Pancreas (tissue), 10 donors: ENCODE data around the gene ITPKB. TPM values are rescaled to one million over a fixed set of nuclear protein-coding genes. Genes with fewer than 3 reads are reported as not detected.

Source experiments
- ATAC-seq, 4 donors: fragments of 200-7000 bp; cut with Tn5 transposase; one replicate each; pipeline versions ENCODE4 v1.8.0 to v1.9.1; 2020; ENCODE audit warnings: mild to moderate bottlenecking in 4 of 4, moderate library complexity in 4 of 4
- DNase-seq, 6 donors: peaks; one replicate each; pipeline ENCODE4 v3.0.0-alpha.2; 2020
- FAIRE-seq: peaks from 2 replicates; lab custom pipeline; 2012; peaks lifted over from hg19 to GRCh38; lab: Jason Lieb, UNC
- H3K27ac ChIP-seq, 4 donors: fragments of 200-600 bp; sonication (generic); 1 replicate in 3 of 4; 2 replicates in 1 of 4; pipeline versions ENCODE4 v1.5.0 to v1.8.0; 2020
- H3K27me3 ChIP-seq, 4 donors: fragments of 200-600 bp; one replicate each; pipeline ENCODE4 v1.8.0; 2021
- H3K36me3 ChIP-seq, 3 donors: fragments of 200-600 bp; sonication (generic) in 1 of 3; one replicate each; pipeline versions ENCODE4 v1.5.0 to v1.8.0; 2020 to 2021
- H3K4me1 ChIP-seq, 3 donors: fragments of 200-600 bp; one replicate each; pipeline ENCODE4 v1.8.0; 2021
- H3K4me3 ChIP-seq, 4 donors: fragments of 200-600 bp; sonication (generic) in 2 of 4; one replicate each; pipeline versions ENCODE4 v1.5.0 to v1.8.0; 2020 to 2021
- H3K9me3 ChIP-seq, 4 donors: fragments of 200-600 bp; one replicate each; pipeline ENCODE4 v1.8.0; 2021
- CTCF ChIP-seq, 4 donors: fragments of 200-600 bp; sonication (generic) in 3 of 4; IDR thresholded peaks; one replicate each; pipeline versions ENCODE4 v1.5.0 to v1.8.0; 2021; ENCODE audit warnings: antibody characterized with exemption in 4 of 4
- WGBS, 2 donors: extraction: QIAGEN DNeasy Blood & Tissue Kit; methylation state at CpG; one replicate each; pipeline ENCODE4 v1.1.7; 2013; 5-methylcytosine and 5-hydroxymethylcytosine counted together
- intact Hi-C, 3 donors: fragments of 100-400 bp; cut with DNase I; formaldehyde crosslinking; loops; one replicate each; pipeline versions ENCODE4 v1.11.1 to v1.14.2; 2022
- polyA plus RNA-seq, 2 donors: library from polyadenylated mRNA; stranded (reverse); fragments of 200-250 nt; gene quantifications; one replicate each; pipeline ENCODE4 v1.2.3, GENCODE V29; 2013
- total RNA-seq, 6 donors: library from RNA; stranded (reverse); fragmentation: NEBNext Ultra II Directional in 4 of 6; extraction: Animal tissue kit (Norgen Biotek cat#: 25700) in 4 of 6; gene quantifications; one replicate each; pipeline versions ENCODE4 v1.2.1 to v1.2.4, GENCODE V29; 2021 to 2023
- donor health status: healthy with polysubstance abuse.
- donor health status: DM: no; HTN: no; CAD: no; lungs with moderate emphysema.
- donor health status: DM: no; HTN: no; CAD: no.
- donor health status: control.
- donor health status: control.
- donor health status: Bipolar disorder and iron deficiency.
- donor health status: DM: yes; HTN: yes; CAD: no.
- donor health status: DM: no; HTN: no; CAD: no.
- donor health status: DM: no; HTN: no; CAD: no.
- donor health status: DM: yes; HTN: yes; CAD: no.

The ITPKB gene
- total and polyA plus RNA-seq, 8 donors: 3.8 to 13.9 (median 5.5) TPM

GRCh38 chr1:226736001-226736907 lies 2.8 kb downstream of the ITPKB start:
- ATAC-seq: no peak
- intact Hi-C loops: no loop called here
- Histone ChIP-seq H3K4me3 (peak overlapping the region in 2 of 4 donors; percentile 69 to 87), H3K27ac (no peak overlapping the region), H3K36me3 (no peaks in the 10 kb centered on the region), H3K9me3 (no peaks in the 10 kb centered on the region), H3K4me1 (peaks cover 0 to 17% (median 6%) of the 10 kb centered on the region in 3 donors), H3K27me3 (no peaks in the 10 kb centered on the region)
- peak in 2 of 6 donors; percentile 34 to 66 for DNase-seq
- no peak for FAIRE-seq
- WGBS, 2 donors: 83 to 86% methylated on average over 39 of the region's 39 CpGs
- no peak for TF ChIP-seq CTCF (IDR thresholded peaks at IDR 0.05)

GRCh38 chr1:226735576-226735975 lies 3.5 kb downstream of the ITPKB start:
- WGBS, 2 donors: 77 to 82% methylated on average over 10 to 12 of the region's 12 CpGs
- no peak overlapping the region for H3K27ac ChIP-seq
- ATAC-seq (no peak), FAIRE-seq (no peak), DNase-seq (no peak)
- H3K27me3 ChIP-seq: no peaks in the 10 kb centered on the region
- no peak for TF ChIP-seq CTCF (IDR thresholded peaks at IDR 0.05)
- H3K4me1 ChIP-seq: peaks cover 0 to 17% (median 13%) of the 10 kb centered on the region in 3 donors
- no peak overlapping the region for H3K4me3 ChIP-seq
- intact Hi-C loops: no loop called here
- H3K36me3 ChIP-seq: no peaks in the 10 kb centered on the region
- H3K9me3 ChIP-seq: no peaks in the 10 kb centered on the region

GRCh38 chr1:226734611-226735153 lies 4.4 kb downstream of the ITPKB start:
- Histone ChIP-seq H3K27ac (no peak overlapping the region), H3K4me3 (no peak overlapping the region), H3K9me3 (no peaks in the 10 kb centered on the region), H3K4me1 (peaks cover 0 to 13% (median 12%) of the 10 kb centered on the region in 3 donors), H3K36me3 (no peaks in the 10 kb centered on the region), H3K27me3 (no peaks in the 10 kb centered on the region)
- WGBS, 2 donors: 64 to 73% methylated on average over 3 of the region's 3 CpGs
- ATAC-seq: no peak
- no peak for TF ChIP-seq CTCF (IDR thresholded peaks at IDR 0.05)
- intact Hi-C loops: no loop called here
- DNase-seq: no peak
- FAIRE-seq: no peak

GRCh38 chr1:226733876-226734275 lies 5.2 kb downstream of the ITPKB start:
- peak overlapping the region in 1 of 4 donors; percentile 6 for H3K4me3 ChIP-seq
- FAIRE-seq: no peak
- intact Hi-C loops: no loop called here

More at GRCh38 chr1:226733876-226734275, 5.2 kb downstream of the ITPKB start:
- Histone ChIP-seq H3K9me3 (no peaks in the 10 kb centered on the region), H3K27ac (no peak overlapping the region), H3K4me1 (peaks cover 0 to 11% (median 10%) of the 10 kb centered on the region in 3 donors), H3K36me3 (no peaks in the 10 kb centered on the region), H3K27me3 (no peaks in the 10 kb centered on the region)
- DNase-seq (no peak), ATAC-seq (no peak)
- WGBS, 2 donors: 86 to 88% methylated on average over 4 of the region's 4 CpGs
- no peak for TF ChIP-seq CTCF (IDR thresholded peaks at IDR 0.05)
